Panc1 (cell line): Measurements from ENCODE around the gene TARBP1.

Experiments
- POLR2AphosphoS5 ChIP-seq: IDR thresholded peaks from 2 replicates; pipeline ENCODE4 v1.6.1; 2012; ENCODE audit warnings: mild to moderate bottlenecking, low read depth, low read length, moderate library complexity
- REST ChIP-seq, 2 experiments: IDR thresholded peaks; 2 replicates each; pipeline ENCODE4 v1.6.1; 2011 to 2012; ENCODE audit warnings: low read depth in 2 of 2, control low read depth in 1 of 2, low read length in 1 of 2, mild to moderate bottlenecking in 1 of 2, moderate library complexity in 1 of 2; ENCODE audit not compliant: insufficient read depth in 1 of 2
- SIN3A ChIP-seq: IDR thresholded peaks from 2 replicates; pipeline ENCODE4 v1.6.1; 2012; ENCODE audit warnings: low read depth, mild to moderate bottlenecking, low read length, moderate library complexity, borderline replicate concordance; ENCODE audit not compliant: insufficient read depth
- TCF7L2 ChIP-seq: IDR thresholded peaks from 2 replicates; pipeline ENCODE4 v1.6.1; 2011; ENCODE audit warnings: mild to moderate bottlenecking, low read depth, low read length, inconsistent platforms
- TF ChIP-seq, protein P1 (sequence below): fragments of 450-650 bp; IDR thresholded peaks from 2 replicates; pipeline ENCODE4 v1.5.1; 2017; ENCODE audit warnings: mild to moderate bottlenecking

- TF ChIP-seq POLR2AphosphoS5: no peak
- TF ChIP-seq, protein P1, sequence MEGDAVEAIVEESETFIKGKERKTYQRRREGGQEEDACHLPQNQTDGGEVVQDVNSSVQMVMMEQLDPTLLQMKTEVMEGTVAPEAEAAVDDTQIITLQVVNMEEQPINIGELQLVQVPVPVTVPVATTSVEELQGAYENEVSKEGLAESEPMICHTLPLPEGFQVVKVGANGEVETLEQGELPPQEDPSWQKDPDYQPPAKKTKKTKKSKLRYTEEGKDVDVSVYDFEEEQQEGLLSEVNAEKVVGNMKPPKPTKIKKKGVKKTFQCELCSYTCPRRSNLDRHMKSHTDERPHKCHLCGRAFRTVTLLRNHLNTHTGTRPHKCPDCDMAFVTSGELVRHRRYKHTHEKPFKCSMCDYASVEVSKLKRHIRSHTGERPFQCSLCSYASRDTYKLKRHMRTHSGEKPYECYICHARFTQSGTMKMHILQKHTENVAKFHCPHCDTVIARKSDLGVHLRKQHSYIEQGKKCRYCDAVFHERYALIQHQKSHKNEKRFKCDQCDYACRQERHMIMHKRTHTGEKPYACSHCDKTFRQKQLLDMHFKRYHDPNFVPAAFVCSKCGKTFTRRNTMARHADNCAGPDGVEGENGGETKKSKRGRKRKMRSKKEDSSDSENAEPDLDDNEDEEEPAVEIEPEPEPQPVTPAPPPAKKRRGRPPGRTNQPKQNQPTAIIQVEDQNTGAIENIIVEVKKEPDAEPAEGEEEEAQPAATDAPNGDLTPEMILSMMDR: no peak
- TF ChIP-seq TCF7L2: no peak
- TF ChIP-seq REST (IDR thresholded peaks at IDR 0.05; ENCODE audit: insufficient read depth in 1 of 2, low read depth in 2 of 2, low read length in 1 of 2): no peak
- TF ChIP-seq SIN3A: no peak
Observed at GRCh38 chr1:234477386-234478151, 1.4 kb downstream of the TARBP1 start.
